ENCODE data around the gene PID1. TPM values are rescaled to one million over a fixed set of nuclear protein-coding genes. Genes with fewer than 3 reads are reported as not detected.

PID1 gene
- total RNA-seq, 1 donor from 2014 or later, result 0.91 TPM

DNA sequence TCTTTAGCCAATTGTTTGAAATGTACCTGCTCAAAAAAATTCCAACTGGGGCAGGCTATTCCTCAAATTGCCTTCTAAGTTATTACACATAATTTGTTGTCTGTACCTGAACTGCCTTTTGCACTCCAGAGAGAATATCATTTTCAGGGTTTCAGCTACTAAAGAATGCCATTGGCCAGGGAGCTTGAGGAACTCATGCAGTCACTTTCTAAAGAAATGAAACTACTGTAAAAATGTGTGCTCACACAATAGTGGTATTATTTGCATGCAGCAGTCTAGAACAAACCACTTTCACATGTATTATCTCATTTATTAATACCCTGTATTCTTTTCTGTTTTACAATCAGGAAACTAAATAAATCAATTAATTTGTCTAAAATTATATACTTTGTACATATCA, 152.2 kb downstream of the PID1 start:
- H3K27ac Mint-ChIP-seq (ENCODE audit: unreplicated experiment), result no peak overlapping the region
- no peak for DNase-seq (ENCODE audit: low read depth, low spot score)
- TF ChIP-seq, protein P1, sequence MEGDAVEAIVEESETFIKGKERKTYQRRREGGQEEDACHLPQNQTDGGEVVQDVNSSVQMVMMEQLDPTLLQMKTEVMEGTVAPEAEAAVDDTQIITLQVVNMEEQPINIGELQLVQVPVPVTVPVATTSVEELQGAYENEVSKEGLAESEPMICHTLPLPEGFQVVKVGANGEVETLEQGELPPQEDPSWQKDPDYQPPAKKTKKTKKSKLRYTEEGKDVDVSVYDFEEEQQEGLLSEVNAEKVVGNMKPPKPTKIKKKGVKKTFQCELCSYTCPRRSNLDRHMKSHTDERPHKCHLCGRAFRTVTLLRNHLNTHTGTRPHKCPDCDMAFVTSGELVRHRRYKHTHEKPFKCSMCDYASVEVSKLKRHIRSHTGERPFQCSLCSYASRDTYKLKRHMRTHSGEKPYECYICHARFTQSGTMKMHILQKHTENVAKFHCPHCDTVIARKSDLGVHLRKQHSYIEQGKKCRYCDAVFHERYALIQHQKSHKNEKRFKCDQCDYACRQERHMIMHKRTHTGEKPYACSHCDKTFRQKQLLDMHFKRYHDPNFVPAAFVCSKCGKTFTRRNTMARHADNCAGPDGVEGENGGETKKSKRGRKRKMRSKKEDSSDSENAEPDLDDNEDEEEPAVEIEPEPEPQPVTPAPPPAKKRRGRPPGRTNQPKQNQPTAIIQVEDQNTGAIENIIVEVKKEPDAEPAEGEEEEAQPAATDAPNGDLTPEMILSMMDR (conservative IDR thresholded peaks at IDR 0.05), result no peak
- H3K27me3 Mint-ChIP-seq (ENCODE audit: low read depth), result no peaks in the 10 kb centered on the region
- no peak overlapping the region for H3K4me3 Mint-ChIP-seq
- no peaks in the 10 kb centered on the region for H3K4me1 Mint-ChIP-seq
- no peaks in the 10 kb centered on the region for H3K9me3 Mint-ChIP-seq
- H3K36me3 Mint-ChIP-seq (ENCODE audit: low read depth), result no peaks in the 10 kb centered on the region

DNA sequence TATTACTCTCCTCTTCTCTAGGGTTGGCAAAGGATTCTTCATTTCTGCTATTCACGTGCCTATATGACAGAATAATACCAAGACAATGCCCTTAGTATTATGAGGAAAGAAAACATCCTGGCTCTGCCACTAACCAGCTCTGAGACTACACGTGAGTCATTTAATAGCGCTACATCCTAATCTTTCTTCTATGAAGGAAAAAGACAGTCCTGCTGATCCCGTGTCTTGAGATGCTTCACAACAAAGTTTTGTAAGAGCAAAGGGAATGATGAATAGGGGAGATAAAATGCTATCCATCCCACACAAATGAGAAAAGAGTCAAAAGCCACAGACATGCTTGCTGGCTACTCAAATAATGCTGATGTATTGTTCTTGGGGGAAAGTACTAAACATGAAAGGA, 152.8 kb downstream of the PID1 start:
- TF ChIP-seq, protein P1 (conservative IDR thresholded peaks at IDR 0.05), result no peak
- no peak for DNase-seq (ENCODE audit: low read depth, low spot score)
- H3K4me1 Mint-ChIP-seq, result no peaks in the 10 kb centered on the region
- H3K27ac Mint-ChIP-seq (ENCODE audit: unreplicated experiment), result no peak overlapping the region
- no peaks in the 10 kb centered on the region for H3K36me3 Mint-ChIP-seq (ENCODE audit: low read depth)
- no peaks in the 10 kb centered on the region for H3K27me3 Mint-ChIP-seq (ENCODE audit: low read depth)
- no peaks in the 10 kb centered on the region for H3K9me3 Mint-ChIP-seq
- no peak overlapping the region for H3K4me3 Mint-ChIP-seq

DNA sequence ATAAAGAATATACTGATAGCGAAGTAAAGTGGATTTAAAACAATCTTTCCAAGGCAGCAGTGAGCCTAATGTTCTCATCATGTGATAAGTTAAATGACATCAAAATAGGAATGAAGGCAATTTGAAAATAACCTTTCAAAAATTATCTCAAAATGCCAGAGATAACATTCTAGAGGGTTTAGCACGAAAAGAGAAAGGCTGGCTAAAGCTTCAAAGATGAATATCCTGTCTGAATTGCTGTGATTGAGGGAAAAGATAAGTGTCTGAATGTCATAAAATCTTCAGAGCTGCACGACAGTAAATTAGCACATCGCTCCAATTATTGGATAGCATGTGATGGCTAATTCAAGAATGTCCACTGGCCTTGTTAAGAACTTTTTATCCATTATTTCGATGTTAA, 159.3 kb downstream of the PID1 start:
- no peaks in the 10 kb centered on the region for H3K9me3 Mint-ChIP-seq
- TF ChIP-seq, protein P1 (conservative IDR thresholded peaks at IDR 0.05), result no peak
- no peaks in the 10 kb centered on the region for H3K36me3 Mint-ChIP-seq (ENCODE audit: low read depth)

DNA sequence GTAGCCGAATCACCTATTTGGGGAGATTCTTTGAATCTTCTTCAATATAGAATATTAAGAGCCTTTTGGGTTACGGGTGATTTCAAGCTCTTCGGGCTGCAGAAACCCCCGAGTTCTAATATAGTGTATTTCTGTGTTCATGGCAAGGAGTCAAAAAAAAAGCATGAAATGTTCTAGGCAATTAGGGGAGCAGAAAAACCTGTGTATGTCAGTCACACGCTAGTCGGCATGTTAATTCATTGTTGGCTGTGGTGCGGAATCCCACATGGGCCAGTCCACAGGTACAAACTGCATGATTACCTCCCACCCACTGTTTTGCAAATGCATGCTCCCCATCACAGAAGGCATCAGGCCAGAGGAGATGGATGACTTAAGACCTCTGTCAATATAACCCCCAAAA, 161.9 kb downstream of the PID1 start:
- Mint-ChIP-seq H3K27ac (ENCODE audit: unreplicated experiment) (no peak overlapping the region), H3K36me3 (ENCODE audit: low read depth) (no peaks in the 10 kb centered on the region), H3K4me1 (no peaks in the 10 kb centered on the region), H3K9me3 (no peaks in the 10 kb centered on the region), H3K27me3 (ENCODE audit: low read depth) (peaks cover 10% of the 10 kb centered on the region), H3K4me3 (no peak overlapping the region)
- no peak for DNase-seq (ENCODE audit: low read depth, low spot score)
- TF ChIP-seq, protein P1 (conservative IDR thresholded peaks at IDR 0.05), result no peak

More for the DNA sequence above, 159.3 kb downstream of the PID1 start:
- Mint-ChIP-seq H3K27ac (ENCODE audit: unreplicated experiment) (no peak overlapping the region), H3K27me3 (ENCODE audit: low read depth) (peaks cover 10% of the 10 kb centered on the region), H3K4me1 (no peaks in the 10 kb centered on the region), H3K4me3 (no peak overlapping the region)
- no peak for DNase-seq (ENCODE audit: low read depth, low spot score)

DNA sequence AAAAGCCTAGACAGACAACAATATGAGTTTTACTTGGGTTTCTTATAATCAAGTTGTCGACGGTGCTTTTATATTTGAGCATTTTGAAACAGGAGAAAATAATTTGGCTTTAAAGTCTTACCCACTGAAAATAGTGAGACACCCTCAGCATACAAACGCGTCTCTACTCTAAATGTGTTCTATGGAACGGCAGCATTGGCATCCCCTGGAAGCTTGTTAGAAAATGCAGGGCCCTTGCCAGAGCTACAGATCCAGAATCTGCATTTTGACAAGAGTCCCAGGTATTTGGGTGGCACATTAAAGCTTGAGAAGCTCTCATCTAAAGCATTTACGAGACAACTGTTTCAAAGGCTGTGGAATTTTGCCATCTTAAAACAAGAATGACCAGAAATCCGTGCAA, 163.5 kb downstream of the PID1 start:
- Mint-ChIP-seq H3K27ac (ENCODE audit: unreplicated experiment) (no peak overlapping the region), H3K4me3 (no peak overlapping the region), H3K9me3 (no peaks in the 10 kb centered on the region), H3K27me3 (ENCODE audit: low read depth) (peaks cover 10% of the 10 kb centered on the region), H3K4me1 (no peaks in the 10 kb centered on the region), H3K36me3 (ENCODE audit: low read depth) (no peaks in the 10 kb centered on the region)
- TF ChIP-seq, protein P1 (conservative IDR thresholded peaks at IDR 0.05), result no peak
- DNase-seq (ENCODE audit: low read depth, low spot score), result no peak

DNA sequence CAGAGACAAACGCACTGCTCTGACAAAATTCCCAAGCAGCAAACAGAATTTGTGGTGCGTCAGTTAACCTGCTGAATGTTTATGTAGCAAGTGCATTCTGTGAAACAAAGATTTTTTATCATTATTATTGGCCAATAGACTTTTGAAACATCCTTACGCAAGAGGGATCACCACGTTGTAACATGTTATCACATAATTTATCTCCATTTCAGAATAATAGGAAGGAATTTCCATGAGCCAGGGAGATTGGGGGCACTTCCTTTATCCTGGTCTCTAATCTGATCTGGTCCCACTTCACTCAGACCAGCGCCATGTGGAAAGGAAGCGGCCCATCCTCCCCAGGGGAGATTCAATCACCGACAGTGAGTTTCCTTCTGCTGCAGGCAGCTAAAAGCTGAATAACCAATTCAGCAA, 166.1 kb downstream of the PID1 start:
- DNase-seq (ENCODE audit: low read depth, low spot score), result no peak
- no peak overlapping the region for H3K4me3 Mint-ChIP-seq
- no peak overlapping the region for H3K27ac Mint-ChIP-seq (ENCODE audit: unreplicated experiment)
- H3K27me3 Mint-ChIP-seq (ENCODE audit: low read depth), result peaks cover 6% of the 10 kb centered on the region
- H3K36me3 Mint-ChIP-seq (ENCODE audit: low read depth), result no peaks in the 10 kb centered on the region
- H3K9me3 Mint-ChIP-seq, result no peaks in the 10 kb centered on the region
- no peaks in the 10 kb centered on the region for H3K4me1 Mint-ChIP-seq
- TF ChIP-seq, protein P1 (conservative IDR thresholded peaks at IDR 0.05), result no peak
